Calu3 (cell line): ENCODE data around the gene MSI2. TPM values are rescaled to one million over a fixed set of nuclear protein-coding genes. Genes with fewer than 3 reads are reported as not detected.

ENCODE experiments used
- BruUV-seq: library from RNA; stranded (reverse); fragments of 400-500 nt; replicated peaks from 2 replicates; lab custom pipeline; 2021; lab: Mats Ljungman, UMichigan
- CTCF ChIA-PET: fragments of 300-600 bp; sonication (Branson Sonifier 250); formaldehyde crosslinking; loops from one replicate; lab custom pipeline; 2022; ENCODE audit warnings: antibody characterized with exemption; lab: Charles Lee
- DNase-seq: peaks from one replicate; pipeline ENCODE4 v3.0.0; 2022
- H3K27ac Mint-ChIP-seq: one replicate; pipeline ENCODE4 v1.8.0; 2022; ENCODE audit warnings: mixed read lengths; ENCODE audit not compliant: unreplicated experiment
- H3K27me3 Mint-ChIP-seq: one replicate; pipeline ENCODE4 v1.8.0; 2022; ENCODE audit warnings: mixed read lengths; ENCODE audit not compliant: unreplicated experiment
- H3K36me3 Mint-ChIP-seq: one replicate; pipeline ENCODE4 v1.8.0; 2022; ENCODE audit warnings: mild to moderate bottlenecking, moderate library complexity, mixed read lengths; ENCODE audit not compliant: insufficient read depth, unreplicated experiment
- H3K4me1 Mint-ChIP-seq: one replicate; pipeline ENCODE4 v1.8.0; 2022; ENCODE audit warnings: mild to moderate bottlenecking, low read depth, mixed read lengths; ENCODE audit not compliant: unreplicated experiment
- H3K4me3 Mint-ChIP-seq: one replicate; pipeline ENCODE4 v1.8.0; 2022; ENCODE audit warnings: mild to moderate bottlenecking, low read depth, moderate library complexity, mixed read lengths; ENCODE audit not compliant: unreplicated experiment
- H3K9me3 Mint-ChIP-seq: one replicate; pipeline ENCODE4 v1.8.0; 2022; ENCODE audit warnings: low read depth, mixed read lengths; ENCODE audit not compliant: unreplicated experiment
- intact Hi-C: fragments of 100-400 bp; cut with micrococcal nuclease; formaldehyde crosslinking; loops from one replicate; pipeline ENCODE4 v1.10.0; 2022; ENCODE audit not compliant: unreplicated experiment
- total RNA-seq: library from RNA; stranded (reverse); gene quantifications from 2 replicates; pipeline ENCODE4 v1.2.3, GENCODE V29; 2022
- TF ChIP-seq, protein P1 (sequence below): fragments of 200-600 bp; IDR thresholded peaks from one replicate; pipeline ENCODE4 v1.8.0; 2022; ENCODE audit warnings: antibody characterized with exemption; ENCODE audit not compliant: unreplicated experiment

MSI2 gene
- total RNA-seq, 1 experiment from 2014 or later, result 66.4 TPM

DNA sequence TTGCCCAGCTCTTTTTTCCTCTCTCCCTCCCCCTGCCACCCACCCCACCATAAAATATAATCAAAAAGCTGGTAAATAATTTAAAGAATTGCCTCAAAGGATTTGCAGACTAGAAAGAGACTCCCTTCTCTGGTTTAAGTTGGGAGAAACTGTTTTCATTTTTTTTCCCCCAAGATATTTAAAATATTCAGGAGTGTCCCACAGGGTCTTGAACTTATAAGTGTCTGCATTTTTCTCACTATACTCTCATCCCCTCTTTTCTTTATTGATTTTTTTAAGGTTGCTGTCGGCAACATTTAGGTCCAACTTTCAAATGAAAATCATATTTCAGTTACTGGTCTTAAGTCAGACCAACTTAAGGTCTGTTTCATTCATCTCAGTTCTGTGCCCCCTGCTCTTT lies 210.2 kb downstream of the MSI2 start:
- Mint-ChIP-seq H3K27me3 (no peaks in the 10 kb centered on the region), H3K36me3 (no peaks in the 10 kb centered on the region), H3K4me1 (peaks cover 17% of the 10 kb centered on the region), H3K27ac (no peak overlapping the region), H3K4me3 (no peak overlapping the region), H3K9me3 (no peaks in the 10 kb centered on the region)
- CTCF ChIA-PET, result no interaction called here
- DNase-seq, result no peak
- intact Hi-C loops, result no loop called here
- BruUV-seq, result no TSS peak
- TF ChIP-seq, protein P1, sequence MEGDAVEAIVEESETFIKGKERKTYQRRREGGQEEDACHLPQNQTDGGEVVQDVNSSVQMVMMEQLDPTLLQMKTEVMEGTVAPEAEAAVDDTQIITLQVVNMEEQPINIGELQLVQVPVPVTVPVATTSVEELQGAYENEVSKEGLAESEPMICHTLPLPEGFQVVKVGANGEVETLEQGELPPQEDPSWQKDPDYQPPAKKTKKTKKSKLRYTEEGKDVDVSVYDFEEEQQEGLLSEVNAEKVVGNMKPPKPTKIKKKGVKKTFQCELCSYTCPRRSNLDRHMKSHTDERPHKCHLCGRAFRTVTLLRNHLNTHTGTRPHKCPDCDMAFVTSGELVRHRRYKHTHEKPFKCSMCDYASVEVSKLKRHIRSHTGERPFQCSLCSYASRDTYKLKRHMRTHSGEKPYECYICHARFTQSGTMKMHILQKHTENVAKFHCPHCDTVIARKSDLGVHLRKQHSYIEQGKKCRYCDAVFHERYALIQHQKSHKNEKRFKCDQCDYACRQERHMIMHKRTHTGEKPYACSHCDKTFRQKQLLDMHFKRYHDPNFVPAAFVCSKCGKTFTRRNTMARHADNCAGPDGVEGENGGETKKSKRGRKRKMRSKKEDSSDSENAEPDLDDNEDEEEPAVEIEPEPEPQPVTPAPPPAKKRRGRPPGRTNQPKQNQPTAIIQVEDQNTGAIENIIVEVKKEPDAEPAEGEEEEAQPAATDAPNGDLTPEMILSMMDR, result no peak

DNA sequence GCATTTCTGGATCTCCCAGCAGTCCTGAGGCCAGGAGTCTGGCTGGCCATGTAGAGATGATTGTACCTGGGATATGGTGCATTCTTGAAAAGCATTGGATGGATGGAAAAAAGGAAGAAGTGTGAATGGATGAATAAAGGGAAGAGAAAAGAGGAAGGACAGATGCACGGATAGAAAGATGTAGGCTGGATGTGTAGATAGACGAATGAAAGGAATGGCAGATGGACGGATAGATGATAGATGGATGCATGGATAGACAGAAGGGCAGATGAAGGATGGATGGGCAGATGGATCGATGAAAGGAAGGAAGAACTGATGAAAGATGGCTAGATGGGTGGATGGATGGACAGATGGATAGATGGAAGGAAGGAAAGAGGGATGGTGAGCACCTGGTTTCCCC lies 210.9 kb downstream of the MSI2 start:
- Mint-ChIP-seq H3K27me3 (no peaks in the 10 kb centered on the region), H3K9me3 (no peaks in the 10 kb centered on the region), H3K36me3 (no peaks in the 10 kb centered on the region), H3K27ac (no peak overlapping the region), H3K4me3 (no peak overlapping the region), H3K4me1 (peaks cover 10% of the 10 kb centered on the region)
- intact Hi-C loops, result no loop called here
- DNase-seq, result no peak
- no TSS peak for BruUV-seq
- TF ChIP-seq, protein P1, result no peak
- CTCF ChIA-PET, result no interaction called here

DNA sequence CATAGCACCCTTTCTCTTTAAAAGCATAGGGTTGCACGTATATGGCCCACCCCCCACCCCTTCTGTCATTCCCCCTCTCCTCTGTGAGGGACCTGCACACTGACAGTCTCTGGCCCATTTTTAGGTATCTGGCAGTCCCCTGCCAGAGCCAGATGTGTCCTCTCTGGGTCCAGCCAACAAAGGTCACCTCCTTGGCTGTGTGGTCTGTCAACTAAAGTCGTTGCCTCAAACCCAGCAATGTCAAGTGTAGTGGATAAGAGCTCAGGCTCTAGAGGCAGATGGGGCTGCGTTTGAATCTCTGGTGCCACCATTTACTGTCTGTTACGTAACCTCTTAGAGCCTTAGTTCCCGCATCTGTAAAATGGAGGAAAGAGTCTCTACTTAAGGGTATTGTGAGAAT lies 211.5 kb downstream of the MSI2 start:
- DNase-seq, result no peak
- H3K9me3 Mint-ChIP-seq, result no peaks in the 10 kb centered on the region
- no peaks in the 10 kb centered on the region for H3K27me3 Mint-ChIP-seq
- H3K27ac Mint-ChIP-seq, result no peak overlapping the region
- no TSS peak for BruUV-seq
- H3K36me3 Mint-ChIP-seq, result no peaks in the 10 kb centered on the region
- TF ChIP-seq, protein P1, result no peak
- intact Hi-C loops, result no loop called here
- CTCF ChIA-PET, result no interaction called here
- peaks cover 4% of the 10 kb centered on the region for H3K4me1 Mint-ChIP-seq
- H3K4me3 Mint-ChIP-seq, result no peak overlapping the region

DNA sequence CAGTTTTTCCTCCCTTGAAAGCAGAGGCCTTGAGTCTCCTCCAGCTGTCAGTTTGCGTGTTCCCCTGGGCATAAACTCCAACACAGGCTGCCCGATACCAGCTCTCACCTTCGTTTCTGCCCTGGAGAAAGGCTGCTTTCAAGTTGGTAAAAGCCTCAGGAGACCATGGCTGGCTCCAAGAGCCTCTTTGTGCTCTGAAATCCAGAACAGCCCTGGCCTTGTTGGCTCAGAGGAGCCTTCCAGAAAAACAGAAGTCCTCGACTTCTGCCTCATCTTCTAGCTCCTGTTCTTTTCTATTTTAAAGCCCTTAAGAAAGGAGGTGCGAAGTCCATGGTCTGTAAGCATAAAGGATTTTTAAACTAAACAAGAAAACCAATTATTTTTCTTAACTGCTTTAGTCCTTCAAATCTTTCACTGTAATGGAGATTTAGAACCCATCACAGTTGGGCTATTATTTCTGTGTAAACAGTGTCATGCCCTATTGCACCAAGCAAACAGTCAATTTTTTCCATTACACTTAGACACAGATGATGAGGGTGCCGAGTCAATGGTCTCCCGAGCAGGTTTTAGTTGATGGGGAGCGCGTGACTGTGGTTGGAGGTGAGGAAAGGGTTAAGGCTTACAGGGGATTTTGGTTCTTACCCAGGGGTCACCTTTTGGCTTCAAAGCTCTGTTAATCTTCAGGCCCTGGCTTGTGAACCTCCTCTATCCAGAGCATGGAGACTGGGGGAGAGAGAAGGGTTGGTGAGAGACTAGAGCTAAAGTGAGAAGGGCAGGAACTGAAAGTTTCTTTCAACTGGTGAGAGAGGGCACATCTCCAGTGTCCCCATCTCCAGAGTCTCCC lies 212.8 kb downstream of the MSI2 start:
- H3K4me3 Mint-ChIP-seq, result no peak overlapping the region
- no peaks in the 10 kb centered on the region for H3K27me3 Mint-ChIP-seq
- intact Hi-C loops, result no loop called here
- DNase-seq, result no peak
- no peaks in the 10 kb centered on the region for H3K4me1 Mint-ChIP-seq
- no peaks in the 10 kb centered on the region for H3K9me3 Mint-ChIP-seq
- no peaks in the 10 kb centered on the region for H3K36me3 Mint-ChIP-seq
- CTCF ChIA-PET, result interaction anchor here (0.7 kb wide), 1 partner anchor 15 kb away, joined by 9 read pairs; no protein-coding TSS in a partner anchor
- TF ChIP-seq, protein P1, result no peak
- no peak overlapping the region for H3K27ac Mint-ChIP-seq
- no TSS peak for BruUV-seq
